Neural cell (in vitro differentiated cells): ENCODE results near the gene APRT. TPM values are rescaled to one million over a fixed set of nuclear protein-coding genes. Genes with fewer than 3 reads are reported as not detected.

Source experiments
- H2AFZ ChIP-seq: fragments of 200-600, 300-800 bp; sonication (generic), shearing (Covaris generic); 2 replicates; pipeline ENCODE4 v1.6.0; 2014; ENCODE audit warnings: low read depth, mild to moderate bottlenecking, antibody characterized with exemption, low read length, moderate library complexity
- H3F3A ChIP-seq: fragments of 200-600 bp; shearing (Covaris generic); 2 replicates; pipeline ENCODE4 v1.6.1; 2016; ENCODE audit warnings: mild to moderate bottlenecking, moderate library complexity, mixed read lengths, antibody characterized with exemption, low read length; ENCODE audit not compliant: insufficient read depth, poor library complexity, severe bottlenecking
- H3K27ac ChIP-seq: fragments of 200-600, 300-800 bp; sonication (generic), shearing (Covaris generic); 2 replicates; pipeline ENCODE4 v1.5.1; 2014; ENCODE audit warnings: mild to moderate bottlenecking, low read length, moderate library complexity
- H3K27me3 ChIP-seq: fragments of 300-800, 200-600 bp; sonication (generic), shearing (Covaris generic); 2 replicates; pipeline ENCODE4 v1.6.0; 2014; ENCODE audit warnings: mild to moderate bottlenecking, low read depth, low read length, moderate library complexity; ENCODE audit not compliant: insufficient read depth
- H3K36me3 ChIP-seq: fragments of 300-800, 200-600 bp; sonication (generic), shearing (Covaris generic); 2 replicates; pipeline ENCODE4 v1.5.1; 2014; ENCODE audit warnings: mild to moderate bottlenecking, antibody characterized with exemption, low read length, moderate library complexity; ENCODE audit not compliant: insufficient read depth
- H3K4me2 ChIP-seq: fragments of 300-800, 200-600 bp; sonication (generic), shearing (Covaris generic); 2 replicates; pipeline ENCODE4 v1.6.0; 2014; ENCODE audit warnings: mild to moderate bottlenecking, low read length
- H3K4me3 ChIP-seq: fragments of 300-800, 200-600 bp; sonication (generic), shearing (Covaris generic); 2 replicates; pipeline ENCODE4 v1.5.1; 2014; ENCODE audit warnings: mild to moderate bottlenecking, low read length, moderate library complexity
- H3K79me2 ChIP-seq: fragments of 200-600 bp; shearing (Covaris generic); replicated peaks from 2 replicates; pipeline ENCODE4 v1.6.0; 2014; ENCODE audit warnings: mild to moderate bottlenecking, low read length, moderate library complexity; ENCODE audit not compliant: insufficient read depth
- H3K9ac ChIP-seq: fragments of 300-800, 200-600 bp; sonication (generic), shearing (Covaris generic); 2 replicates; pipeline ENCODE4 v1.6.1; 2016; ENCODE audit warnings: mild to moderate bottlenecking, low read length, mixed read lengths
- H3K9me2 ChIP-seq: fragments of 200-600 bp; shearing (Covaris generic); 2 replicates; pipeline ENCODE4 v1.6.1; 2016; ENCODE audit warnings: mild to moderate bottlenecking, low read length, mixed read lengths; ENCODE audit not compliant: insufficient read depth
- H3K9me3 ChIP-seq: fragments of 200-600, 300-800 bp; sonication (generic), shearing (Covaris generic); 2 replicates; pipeline ENCODE4 v1.6.1; 2016; ENCODE audit warnings: mild to moderate bottlenecking, mixed run types, low read length, moderate library complexity, mixed read lengths
- H4K20me1 ChIP-seq: fragments of 200-600 bp; shearing (Covaris generic); 2 replicates; pipeline ENCODE4 v1.6.1; 2016; ENCODE audit warnings: mild to moderate bottlenecking, mixed run types; ENCODE audit not compliant: insufficient read depth
- EP300 ChIP-seq: fragments of 450-650 bp; conservative IDR thresholded peaks from 2 replicates; pipeline ENCODE4 v1.6.1; 2014; ENCODE audit warnings: antibody characterized with exemption, mild to moderate bottlenecking, moderate library complexity; ENCODE audit not compliant: poor library complexity, severe bottlenecking
- EZH2 ChIP-seq: fragments of 200-600, 300-800 bp; shearing (Covaris generic), sonication (generic); IDR thresholded peaks from 2 replicates; pipeline ENCODE4 v1.6.1; 2014; ENCODE audit warnings: antibody characterized with exemption, low read length, borderline replicate concordance, mild to moderate bottlenecking; ENCODE audit not compliant: insufficient read depth, poor library complexity, severe bottlenecking
- MXI1 ChIP-seq: fragments of 450-650 bp; conservative IDR thresholded peaks from 2 replicates; pipeline ENCODE4 v1.6.1; 2014; ENCODE audit warnings: antibody characterized with exemption, mild to moderate bottlenecking; ENCODE audit not compliant: poor library complexity, severe bottlenecking
- POLR2AphosphoS5 ChIP-seq: IDR thresholded peaks from 2 replicates; pipeline ENCODE4 v1.6.1; 2012
- RAD21 ChIP-seq: fragments of 450-650 bp; conservative IDR thresholded peaks from 2 replicates; pipeline ENCODE4 v1.6.1; 2014; ENCODE audit warnings: antibody characterized with exemption, mild to moderate bottlenecking, moderate library complexity
- REST ChIP-seq: IDR thresholded peaks from 2 replicates; pipeline ENCODE4 v1.6.1; 2012; ENCODE audit warnings: borderline replicate concordance
- SMC3 ChIP-seq: fragments of 450-650 bp; conservative IDR thresholded peaks from 2 replicates; pipeline ENCODE4 v1.6.1; 2014; ENCODE audit warnings: antibody characterized with exemption, mild to moderate bottlenecking, moderate library complexity; ENCODE audit not compliant: poor library complexity
- TAF1 ChIP-seq: IDR thresholded peaks from 2 replicates; pipeline ENCODE4 v1.6.1; 2012; ENCODE audit warnings: low read depth
- polyA plus RNA-seq: library from polyadenylated mRNA; depleted of rRNA; stranded (reverse); fragments of >200 nt; gene quantifications from 2 replicates; pipeline ENCODE4 v1.2.3, GENCODE V29; 2014
- TF ChIP-seq, protein P1 (sequence below): fragments of 450-650 bp; IDR thresholded peaks from 2 replicates; pipeline ENCODE4 v1.5.1; 2014; ENCODE audit warnings: antibody characterized with exemption, mild to moderate bottlenecking, moderate library complexity; ENCODE audit not compliant: poor library complexity, severe bottlenecking

The APRT gene
- polyA plus RNA-seq, 1 donor from 2014 or later: 52.0 TPM

GRCh38 chr16:88842806-88843205, 31.1 kb upstream of the APRT start:
- H3K4me3 ChIP-seq: no peak overlapping the region
- no peak overlapping the region for H3K4me2 ChIP-seq
- H3K79me2 ChIP-seq: no peaks in the 10 kb centered on the region
- no peak overlapping the region for H2AFZ ChIP-seq
- no peaks in the 10 kb centered on the region for H4K20me1 ChIP-seq
- no peak overlapping the region for H3K27ac ChIP-seq
- H3K9me2 ChIP-seq: no peaks in the 10 kb centered on the region
- no peaks in the 10 kb centered on the region for H3K9me3 ChIP-seq
- H3F3A ChIP-seq: no peaks in the 10 kb centered on the region
- no peaks in the 10 kb centered on the region for H3K27me3 ChIP-seq
- no peaks in the 10 kb centered on the region for H3K36me3 ChIP-seq
- H3K9ac ChIP-seq: no peak overlapping the region
- TF ChIP-seq REST (no peak), POLR2AphosphoS5 (no peak), EZH2 (no peak), SMC3 (no peak), TAF1 (no peak), MXI1 (no peak), EP300 (no peak), RAD21 (no peak)
- TF ChIP-seq, protein P1, sequence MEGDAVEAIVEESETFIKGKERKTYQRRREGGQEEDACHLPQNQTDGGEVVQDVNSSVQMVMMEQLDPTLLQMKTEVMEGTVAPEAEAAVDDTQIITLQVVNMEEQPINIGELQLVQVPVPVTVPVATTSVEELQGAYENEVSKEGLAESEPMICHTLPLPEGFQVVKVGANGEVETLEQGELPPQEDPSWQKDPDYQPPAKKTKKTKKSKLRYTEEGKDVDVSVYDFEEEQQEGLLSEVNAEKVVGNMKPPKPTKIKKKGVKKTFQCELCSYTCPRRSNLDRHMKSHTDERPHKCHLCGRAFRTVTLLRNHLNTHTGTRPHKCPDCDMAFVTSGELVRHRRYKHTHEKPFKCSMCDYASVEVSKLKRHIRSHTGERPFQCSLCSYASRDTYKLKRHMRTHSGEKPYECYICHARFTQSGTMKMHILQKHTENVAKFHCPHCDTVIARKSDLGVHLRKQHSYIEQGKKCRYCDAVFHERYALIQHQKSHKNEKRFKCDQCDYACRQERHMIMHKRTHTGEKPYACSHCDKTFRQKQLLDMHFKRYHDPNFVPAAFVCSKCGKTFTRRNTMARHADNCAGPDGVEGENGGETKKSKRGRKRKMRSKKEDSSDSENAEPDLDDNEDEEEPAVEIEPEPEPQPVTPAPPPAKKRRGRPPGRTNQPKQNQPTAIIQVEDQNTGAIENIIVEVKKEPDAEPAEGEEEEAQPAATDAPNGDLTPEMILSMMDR: no peak

DNA sequence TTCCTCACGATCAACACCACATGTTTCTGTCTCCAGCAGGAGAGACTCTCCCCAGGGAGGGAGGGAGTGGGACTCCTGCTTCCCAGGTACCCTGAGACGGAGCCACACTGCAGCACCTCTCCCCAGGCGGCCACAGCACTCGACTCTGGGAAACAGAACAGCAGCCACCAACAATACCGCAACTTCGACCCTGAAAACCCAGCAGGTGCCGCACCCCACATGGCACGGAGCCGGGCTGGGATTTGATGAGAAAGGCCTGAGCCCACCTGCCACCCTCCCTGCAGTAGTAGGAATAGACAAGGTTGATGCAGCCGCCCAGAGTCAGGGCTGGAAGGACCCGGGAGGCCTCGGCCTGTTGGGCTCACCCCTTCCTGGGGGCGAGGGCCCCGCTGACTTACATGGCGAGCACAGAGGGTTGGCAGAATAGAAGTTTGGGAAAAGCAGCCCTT, 30.6 kb upstream of the APRT start:
- no peaks in the 10 kb centered on the region for H4K20me1 ChIP-seq
- no peak overlapping the region for H3K27ac ChIP-seq
- H3K27me3 ChIP-seq: no peaks in the 10 kb centered on the region
- no peaks in the 10 kb centered on the region for H3F3A ChIP-seq
- H3K4me2 ChIP-seq: no peak overlapping the region
- no peaks in the 10 kb centered on the region for H3K9me2 ChIP-seq
- H3K79me2 ChIP-seq: no peaks in the 10 kb centered on the region
- no peaks in the 10 kb centered on the region for H3K9me3 ChIP-seq
- no peak overlapping the region for H3K9ac ChIP-seq
- no peak overlapping the region for H3K4me3 ChIP-seq
- no peak overlapping the region for H2AFZ ChIP-seq
- no peaks in the 10 kb centered on the region for H3K36me3 ChIP-seq
- TF ChIP-seq RAD21: no peak
- TF ChIP-seq, protein P1: no peak
- TF ChIP-seq SMC3: no peak
